Natural killer cell treated with Interleukin-12 subunit alpha and Interleukin-12 subunit beta and Interleukin-15 and Interleukin-18, amount 100 ng/mL, for 72 hours (primary cell): Measurements from ENCODE around the gene RRP8. TPM values are rescaled to one million over a fixed set of nuclear protein-coding genes. Genes with fewer than 3 reads are reported as not detected.

ENCODE experiments used
- ATAC-seq, 2 donors: fragments of 150-1000 bp; cut with Tn5 transposase in 1 of 2; sonication (Bioruptor Pico), chemical (Tn5 transposase) in 1 of 2; 2 replicates each; pipeline ENCODE4 v1.10.0; 2021
- DNase-seq: peaks from one replicate; pipeline ENCODE4 v3.0.0; 2022; ENCODE audit warnings: low spot score
- H3K27ac Mint-ChIP-seq, 2 donors: 1 replicate in 1 of 2; 2 replicates in 1 of 2; pipeline ENCODE4 v1.8.0; 2022; ENCODE audit warnings: mixed read lengths in 2 of 2, mild to moderate bottlenecking in 1 of 2, moderate library complexity in 1 of 2
- H3K27me3 Mint-ChIP-seq, 2 donors: 1 replicate in 1 of 2; 2 replicates in 1 of 2; pipeline ENCODE4 v1.8.0; 2022; ENCODE audit warnings: mixed read lengths in 2 of 2
- H3K36me3 Mint-ChIP-seq: one replicate; pipeline ENCODE4 v1.8.0; 2022; ENCODE audit warnings: mixed read lengths
- H3K4me1 Mint-ChIP-seq, 2 donors: 1 replicate in 1 of 2; 2 replicates in 1 of 2; pipeline ENCODE4 v1.8.0; 2022; ENCODE audit warnings: low read depth in 2 of 2, mixed read lengths in 2 of 2, mild to moderate bottlenecking in 1 of 2
- H3K4me3 Mint-ChIP-seq: one replicate; pipeline ENCODE4 v1.8.0; 2022; ENCODE audit warnings: mixed read lengths
- H3K9me3 Mint-ChIP-seq: 2 replicates; pipeline ENCODE4 v1.8.0; 2022; ENCODE audit warnings: mixed read lengths
- total RNA-seq, 2 donors: library from RNA; stranded (reverse); gene quantifications; one replicate each; pipeline ENCODE4 v1.2.3, GENCODE V29; 2022

RRP8 gene
- total RNA-seq, result 10 to 100 TPM; 33.8 to 42.0 TPM

- Mint-ChIP-seq H3K27me3 (no peaks in the 10 kb centered on the region), H3K36me3 (peaks cover 16% of the 10 kb centered on the region), H3K27ac (no peak within 1 kb of the TSS), H3K9me3 (no peaks in the 10 kb centered on the region), H3K4me1 (peaks cover 17 to 40% of the 10 kb centered on the region in 2 donors), H3K4me3 (no peak within 1 kb of the TSS)
- peak; percentile 93 for DNase-seq
- peak; percentile 94 to 95 for ATAC-seq
Measured at GRCh38 chr11:6603287-6604080, at the start of gene RRP8, which contains the start of gene ILK. Gene RRP8 (minus strand): TSS chr11:6603616. CDS start chr11:6603502, 114 bp downstream. Gene ILK (plus strand): TSS chr11:6603774. CDS start chr11:6604272, 498 bp downstream.

GRCh38 chr11:6653097-6653496 is 49.7 kb upstream of the RRP8 start:
- no peak for DNase-seq
- Mint-ChIP-seq H3K27me3 (peaks cover 12 to 14% of the 10 kb centered on the region in 2 donors), H3K4me1 (peaks cover 6 to 10% of the 10 kb centered on the region in 2 donors), H3K27ac (no peak overlapping the region), H3K4me3 (no peak overlapping the region), H3K9me3 (no peaks in the 10 kb centered on the region), H3K36me3 (no peaks in the 10 kb centered on the region)
- ATAC-seq, result no peak

GRCh38 chr11:6652182-6652581 is 48.8 kb upstream of the RRP8 start:
- Mint-ChIP-seq H3K4me1 (peaks cover 6 to 10% of the 10 kb centered on the region in 2 donors), H3K27ac (no peak overlapping the region), H3K4me3 (no peak overlapping the region), H3K27me3 (peaks cover 12 to 14% of the 10 kb centered on the region in 2 donors), H3K9me3 (no peaks in the 10 kb centered on the region), H3K36me3 (no peaks in the 10 kb centered on the region)
- DNase-seq (no peak), ATAC-seq (no peak)

- ATAC-seq (no peak), DNase-seq (no peak)
- peaks cover under 1 to 1% of the 10 kb centered on the region in 2 donors for H3K4me1 Mint-ChIP-seq
Measured at GRCh38 chr11:6650980-6651379, 47.6 kb upstream of the RRP8 start.

GRCh38 chr11:6650104-6650503 is 46.7 kb upstream of the RRP8 start:
- Mint-ChIP-seq H3K27ac (no peak overlapping the region), H3K36me3 (no peaks in the 10 kb centered on the region), H3K27me3 (no peaks in the 10 kb centered on the region), H3K4me1 (no peaks in the 10 kb centered on the region), H3K9me3 (no peaks in the 10 kb centered on the region), H3K4me3 (no peak overlapping the region)
- ATAC-seq (no peak), DNase-seq (no peak)

More at GRCh38 chr11:6650980-6651379, 47.6 kb upstream of the RRP8 start:
- H3K9me3 Mint-ChIP-seq, result no peaks in the 10 kb centered on the region
- no peak overlapping the region for H3K27ac Mint-ChIP-seq
- H3K27me3 Mint-ChIP-seq, result peaks cover under 1 to 2% of the 10 kb centered on the region in 2 donors
- no peaks in the 10 kb centered on the region for H3K36me3 Mint-ChIP-seq
- H3K4me3 Mint-ChIP-seq, result no peak overlapping the region

DNA sequence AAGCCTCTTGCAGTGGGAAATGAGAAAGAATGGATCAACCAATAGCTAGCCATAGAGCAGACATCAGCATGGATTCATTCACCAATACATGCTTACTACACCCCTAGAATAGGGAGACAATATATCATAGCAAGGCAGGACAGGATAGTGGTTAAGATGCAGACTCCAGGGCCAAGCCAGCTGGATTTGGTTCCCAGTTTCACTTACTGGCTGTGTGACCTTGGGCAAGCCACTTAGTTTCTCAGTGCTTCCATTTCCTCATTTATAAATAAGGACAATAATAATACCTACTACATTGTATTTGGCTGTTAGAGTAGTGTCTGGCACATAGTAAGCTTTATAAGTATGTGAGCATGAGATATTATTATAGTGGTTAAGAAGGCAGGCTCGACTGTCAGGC is 45.1 kb upstream of the RRP8 start:
- DNase-seq (no peak), ATAC-seq (no peak)
- no peaks in the 10 kb centered on the region for H3K9me3 Mint-ChIP-seq
- H3K4me1 Mint-ChIP-seq, result no peaks in the 10 kb centered on the region
- H3K36me3 Mint-ChIP-seq, result no peaks in the 10 kb centered on the region
- H3K27ac Mint-ChIP-seq, result no peak overlapping the region
- H3K4me3 Mint-ChIP-seq, result no peak overlapping the region
- H3K27me3 Mint-ChIP-seq, result no peaks in the 10 kb centered on the region

DNA sequence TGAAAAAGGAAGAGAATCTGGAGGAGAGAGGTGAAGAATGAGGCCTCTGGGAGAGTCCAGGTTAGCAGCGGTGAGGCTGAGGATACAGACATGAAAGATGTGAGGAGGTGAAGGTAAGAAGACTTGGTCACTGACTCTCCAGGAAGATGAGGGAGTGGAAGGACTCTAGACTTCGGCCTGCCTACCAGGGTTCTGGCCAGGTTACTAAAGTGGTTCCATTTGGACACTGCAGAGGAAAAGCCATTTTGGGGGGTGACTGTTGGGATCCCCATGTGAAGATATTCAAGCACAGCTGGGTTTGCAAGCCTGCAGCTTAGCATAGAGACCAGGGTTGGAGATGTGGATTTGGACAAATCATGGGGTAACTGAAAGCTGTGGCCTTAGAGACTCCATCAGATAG is 44.4 kb upstream of the RRP8 start:
- Mint-ChIP-seq H3K27ac (no peak overlapping the region), H3K36me3 (no peaks in the 10 kb centered on the region), H3K9me3 (no peaks in the 10 kb centered on the region), H3K4me3 (no peak overlapping the region), H3K4me1 (no peaks in the 10 kb centered on the region), H3K27me3 (no peaks in the 10 kb centered on the region)
- ATAC-seq, result no peak
- DNase-seq, result no peak

GRCh38 chr11:6646918-6647679 is 43.7 kb upstream of the RRP8 start:
- ATAC-seq (peak; percentile 56 to 64), DNase-seq (no peak)
- Mint-ChIP-seq H3K36me3 (no peaks in the 10 kb centered on the region), H3K9me3 (no peaks in the 10 kb centered on the region), H3K4me3 (no peak overlapping the region), H3K27ac (no peak overlapping the region), H3K4me1 (no peaks in the 10 kb centered on the region), H3K27me3 (no peaks in the 10 kb centered on the region)

DNA sequence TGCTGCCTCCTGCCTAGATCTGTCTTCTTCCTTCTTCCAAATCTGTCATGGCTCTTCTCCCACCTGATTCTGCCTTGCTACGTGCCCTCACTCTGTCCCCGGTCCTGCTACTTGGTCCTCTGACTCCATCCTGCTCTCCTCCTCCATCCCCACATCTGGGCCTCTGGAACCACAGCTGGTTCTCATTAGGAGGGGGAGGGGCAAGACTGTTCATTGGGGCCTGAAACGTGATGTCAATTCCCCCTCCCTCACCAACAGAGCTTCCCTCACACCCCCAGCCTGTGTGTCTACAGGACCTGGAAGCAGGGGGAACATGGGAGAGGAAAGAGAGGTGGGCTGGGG is 43.1 kb upstream of the RRP8 start:
- Mint-ChIP-seq H3K9me3 (no peaks in the 10 kb centered on the region), H3K36me3 (no peaks in the 10 kb centered on the region), H3K27me3 (no peaks in the 10 kb centered on the region), H3K27ac (no peak overlapping the region), H3K4me3 (no peak overlapping the region), H3K4me1 (no peaks in the 10 kb centered on the region)
- peak in 1 of 2 donors; percentile 33 for ATAC-seq
- DNase-seq, result no peak

- peak; percentile 66 to 70 for ATAC-seq
- no peak for DNase-seq
- Mint-ChIP-seq H3K4me3 (no peak overlapping the region), H3K27ac (no peak overlapping the region), H3K36me3 (no peaks in the 10 kb centered on the region), H3K9me3 (no peaks in the 10 kb centered on the region), H3K4me1 (no peaks in the 10 kb centered on the region), H3K27me3 (no peaks in the 10 kb centered on the region)
Measured at GRCh38 chr11:6646071-6646470, 42.7 kb upstream of the RRP8 start.

GRCh38 chr11:6642957-6643356 is 39.5 kb upstream of the RRP8 start:
- no peak for ATAC-seq
- DNase-seq, result no peak

GRCh38 chr11:6640985-6641701 is 37.7 kb upstream of the RRP8 start:
- no peak for ATAC-seq
- Mint-ChIP-seq H3K27me3 (no peaks in the 10 kb centered on the region), H3K36me3 (no peaks in the 10 kb centered on the region), H3K4me1 (no peaks in the 10 kb centered on the region), H3K9me3 (no peaks in the 10 kb centered on the region), H3K4me3 (no peak overlapping the region), H3K27ac (no peak overlapping the region)
- no peak for DNase-seq

More at GRCh38 chr11:6642957-6643356, 39.5 kb upstream of the RRP8 start:
- H3K4me3 Mint-ChIP-seq, result no peak overlapping the region
- no peaks in the 10 kb centered on the region for H3K27me3 Mint-ChIP-seq
- H3K27ac Mint-ChIP-seq, result no peak overlapping the region
- H3K9me3 Mint-ChIP-seq, result no peaks in the 10 kb centered on the region
- no peaks in the 10 kb centered on the region for H3K36me3 Mint-ChIP-seq
- H3K4me1 Mint-ChIP-seq, result no peaks in the 10 kb centered on the region

- H3K4me3 Mint-ChIP-seq, result no peak overlapping the region
- no peaks in the 10 kb centered on the region for H3K9me3 Mint-ChIP-seq
- DNase-seq, result no peak
- no peak for ATAC-seq
- H3K27ac Mint-ChIP-seq, result no peak overlapping the region
- H3K4me1 Mint-ChIP-seq, result no peaks in the 10 kb centered on the region
- H3K27me3 Mint-ChIP-seq, result no peaks in the 10 kb centered on the region
- H3K36me3 Mint-ChIP-seq, result no peaks in the 10 kb centered on the region
Measured at GRCh38 chr11:6640036-6640984, 36.9 kb upstream of the RRP8 start.
